OCI-LY7 (cell line): ENCODE results near the gene ZXDA.

Experiments used
- EZH2phosphoT487 ChIP-seq: fragments of 200-600 bp; sonication (generic); IDR thresholded peaks from 2 replicates; pipeline ENCODE4 v1.6.1; 2018; ENCODE audit warnings: low read depth, borderline replicate concordance, mild to moderate bottlenecking, mixed run types, antibody characterized with exemption, low read length, moderate library complexity, mixed read lengths
- TF ChIP-seq, protein P1 (sequence below): fragments of 200-600 bp; sonication (generic); conservative IDR thresholded peaks from 2 replicates; pipeline ENCODE4 v1.5.1; 2014; ENCODE audit warnings: mild to moderate bottlenecking, antibody characterized with exemption, low read length, moderate library complexity, mixed read lengths

DNA sequence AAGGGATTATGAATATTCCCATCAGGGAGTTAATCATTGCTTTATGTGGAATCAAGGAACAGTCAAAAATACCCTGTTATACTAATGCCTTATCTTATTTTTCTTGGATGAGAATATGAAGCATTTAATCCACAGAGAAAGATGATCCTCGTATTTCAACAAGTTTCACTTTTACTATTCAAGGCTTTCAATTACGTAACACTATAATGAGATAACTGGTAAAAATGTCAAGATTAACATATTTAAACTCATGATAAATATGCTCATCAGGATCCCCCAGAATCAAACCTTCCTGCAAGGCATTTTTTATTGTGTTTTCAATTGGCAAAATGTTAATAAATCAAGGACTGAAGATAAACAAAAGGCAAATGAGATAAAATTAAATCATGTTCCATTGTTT lies 5.1 kb downstream of the ZXDA start:
- TF ChIP-seq, protein P1, sequence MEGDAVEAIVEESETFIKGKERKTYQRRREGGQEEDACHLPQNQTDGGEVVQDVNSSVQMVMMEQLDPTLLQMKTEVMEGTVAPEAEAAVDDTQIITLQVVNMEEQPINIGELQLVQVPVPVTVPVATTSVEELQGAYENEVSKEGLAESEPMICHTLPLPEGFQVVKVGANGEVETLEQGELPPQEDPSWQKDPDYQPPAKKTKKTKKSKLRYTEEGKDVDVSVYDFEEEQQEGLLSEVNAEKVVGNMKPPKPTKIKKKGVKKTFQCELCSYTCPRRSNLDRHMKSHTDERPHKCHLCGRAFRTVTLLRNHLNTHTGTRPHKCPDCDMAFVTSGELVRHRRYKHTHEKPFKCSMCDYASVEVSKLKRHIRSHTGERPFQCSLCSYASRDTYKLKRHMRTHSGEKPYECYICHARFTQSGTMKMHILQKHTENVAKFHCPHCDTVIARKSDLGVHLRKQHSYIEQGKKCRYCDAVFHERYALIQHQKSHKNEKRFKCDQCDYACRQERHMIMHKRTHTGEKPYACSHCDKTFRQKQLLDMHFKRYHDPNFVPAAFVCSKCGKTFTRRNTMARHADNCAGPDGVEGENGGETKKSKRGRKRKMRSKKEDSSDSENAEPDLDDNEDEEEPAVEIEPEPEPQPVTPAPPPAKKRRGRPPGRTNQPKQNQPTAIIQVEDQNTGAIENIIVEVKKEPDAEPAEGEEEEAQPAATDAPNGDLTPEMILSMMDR: no peak
- no peak for TF ChIP-seq EZH2phosphoT487
